Karpas-422 (cell line): Measurements from ENCODE around the gene TMEM37. TPM values are rescaled to one million over a fixed set of nuclear protein-coding genes. Genes with fewer than 3 reads are reported as not detected.

Experiments used
- DNase-seq: peaks from one replicate; pipeline ENCODE4 v3.0.0-alpha.2; 2015
- H2AFZ ChIP-seq: fragments of 200-600 bp; sonication (generic); 2 replicates; pipeline ENCODE4 v1.6.1; 2014; ENCODE audit warnings: antibody characterized with exemption, low read length, mixed read lengths
- H3K27ac ChIP-seq: fragments of 200-600 bp; sonication (generic); 2 replicates; pipeline ENCODE4 v1.5.1; 2014; ENCODE audit warnings: mild to moderate bottlenecking, low read length, moderate library complexity
- H3K27me3 ChIP-seq: fragments of 200-600 bp; sonication (generic); 2 replicates; pipeline ENCODE4 v1.6.1; 2014; ENCODE audit warnings: low read length, mixed read lengths
- H3K36me3 ChIP-seq: fragments of 200-600 bp; sonication (generic); 2 replicates; pipeline ENCODE4 v1.6.1; 2014; ENCODE audit warnings: low read length, mixed read lengths; ENCODE audit not compliant: insufficient read depth
- H3K4me1 ChIP-seq: fragments of 200-600 bp; sonication (generic); 2 replicates; pipeline ENCODE4 v1.6.1; 2014; ENCODE audit warnings: mild to moderate bottlenecking, low read length, mixed read lengths
- H3K4me2 ChIP-seq: fragments of 200-600 bp; sonication (generic); 2 replicates; pipeline ENCODE4 v1.6.1; 2014; ENCODE audit warnings: low read length, low read depth, mild to moderate bottlenecking; ENCODE audit not compliant: poor library complexity, severe bottlenecking
- H3K4me3 ChIP-seq: fragments of 200-600 bp; sonication (generic); 2 replicates; pipeline ENCODE4 v1.5.1; 2014; ENCODE audit warnings: mild to moderate bottlenecking, antibody characterized with exemption, low read length, mixed read lengths
- H3K79me2 ChIP-seq: fragments of 200-600 bp; sonication (generic); 2 replicates; pipeline ENCODE4 v1.6.1; 2014; ENCODE audit warnings: mild to moderate bottlenecking, low read length, mixed read lengths
- H3K9ac ChIP-seq: fragments of 200-600 bp; sonication (generic); 2 replicates; pipeline ENCODE4 v1.6.0; 2014; ENCODE audit warnings: low read length
- H3K9me2 ChIP-seq: fragments of 200-600 bp; sonication (generic), shearing (Covaris generic); replicated peaks from 2 replicates; pipeline ENCODE4 v1.6.0; 2014; ENCODE audit warnings: mild to moderate bottlenecking, low read length, moderate library complexity; ENCODE audit not compliant: insufficient read depth
- H3K9me3 ChIP-seq: fragments of 300-700, 200-600 bp; sonication (generic); 2 replicates; pipeline ENCODE4 v1.6.1; 2014; ENCODE audit warnings: low read length, mixed read lengths
- H4K20me1 ChIP-seq: fragments of 200-600 bp; sonication (generic); 2 replicates; pipeline ENCODE4 v1.6.1; 2014; ENCODE audit warnings: mild to moderate bottlenecking, antibody characterized with exemption, low read length, low read depth; ENCODE audit not compliant: insufficient read depth
- total RNA-seq: library from RNA; depleted of rRNA; stranded (reverse); fragments of >200 nt; shearing (Covaris generic); gene quantifications from 2 replicates; pipeline ENCODE4 v1.2.3, GENCODE V29; 2014; ENCODE audit warnings: low replicate concordance

TMEM37 gene
- total RNA-seq, 1 experiment from 2014 or later, result not detected

GRCh38 chr2:119422360-119423107, 9.1 kb upstream of the TMEM37 start:
- Histone ChIP-seq H3K4me2 (no peak overlapping the region), H3K9ac (no peak overlapping the region), H3K4me1 (no peaks in the 10 kb centered on the region), H4K20me1 (no peaks in the 10 kb centered on the region; the same call in 1 of the 2 replicates), H2AFZ (no peak overlapping the region), H3K79me2 (no peaks in the 10 kb centered on the region), H3K9me3 (no peaks in the 10 kb centered on the region), H3K27ac (no peak overlapping the region), H3K27me3 (no peaks in the 10 kb centered on the region), H3K36me3 (no peaks in the 10 kb centered on the region), H3K9me2 (no peaks in the 10 kb centered on the region), H3K4me3 (no peak overlapping the region)
- no peak for DNase-seq

GRCh38 chr2:119423108-119423444, 8.6 kb upstream of the TMEM37 start:
- H4K20me1 ChIP-seq, result no peaks in the 10 kb centered on the region; the same call in 1 of the 2 replicates
- no peak overlapping the region for H2AFZ ChIP-seq
- no peak overlapping the region for H3K27ac ChIP-seq
- no peak overlapping the region for H3K9ac ChIP-seq
- no peaks in the 10 kb centered on the region for H3K4me1 ChIP-seq
- no peak for DNase-seq
- H3K4me3 ChIP-seq, result no peak overlapping the region
- no peak overlapping the region for H3K4me2 ChIP-seq
- no peaks in the 10 kb centered on the region for H3K9me2 ChIP-seq
- no peaks in the 10 kb centered on the region for H3K9me3 ChIP-seq
- H3K27me3 ChIP-seq, result no peaks in the 10 kb centered on the region
- H3K36me3 ChIP-seq, result no peaks in the 10 kb centered on the region
- H3K79me2 ChIP-seq, result no peaks in the 10 kb centered on the region

GRCh38 chr2:119423811-119424210, 7.8 kb upstream of the TMEM37 start:
- H3K4me2 ChIP-seq, result no peak overlapping the region
- H3K27me3 ChIP-seq, result no peaks in the 10 kb centered on the region
- no peaks in the 10 kb centered on the region for H3K79me2 ChIP-seq
- H2AFZ ChIP-seq, result no peak overlapping the region
- H3K27ac ChIP-seq, result no peak overlapping the region
- H4K20me1 ChIP-seq, result no peaks in the 10 kb centered on the region; the same call in 1 of the 2 replicates
- H3K9ac ChIP-seq, result no peak overlapping the region
- H3K4me3 ChIP-seq, result no peak overlapping the region
- H3K9me3 ChIP-seq, result no peaks in the 10 kb centered on the region
- H3K36me3 ChIP-seq, result no peaks in the 10 kb centered on the region
- no peak for DNase-seq
- H3K4me1 ChIP-seq, result no peaks in the 10 kb centered on the region
- H3K9me2 ChIP-seq, result no peaks in the 10 kb centered on the region

GRCh38 chr2:119424284-119425118, 7.2 kb upstream of the TMEM37 start:
- Histone ChIP-seq H3K9ac (no peak overlapping the region), H4K20me1 (peaks cover 3% of the 10 kb centered on the region), H3K4me2 (no peak overlapping the region)

GRCh38 chr2:119425119-119425405, 6.6 kb upstream of the TMEM37 start:
- Histone ChIP-seq H3K9ac (no peak overlapping the region), H4K20me1 (peaks cover 8% of the 10 kb centered on the region), H2AFZ (no peak overlapping the region), H3K9me2 (no peaks in the 10 kb centered on the region), H3K27me3 (no peaks in the 10 kb centered on the region; the same call in 1 of the 2 replicates), H3K36me3 (no peaks in the 10 kb centered on the region), H3K4me2 (no peak overlapping the region), H3K79me2 (no peaks in the 10 kb centered on the region), H3K27ac (no peak overlapping the region), H3K9me3 (no peaks in the 10 kb centered on the region), H3K4me3 (no peak overlapping the region), H3K4me1 (peaks cover 8% of the 10 kb centered on the region)
- no peak for DNase-seq

More at GRCh38 chr2:119424284-119425118, 7.2 kb upstream of the TMEM37 start:
- Histone ChIP-seq H3K27me3 (no peaks in the 10 kb centered on the region), H2AFZ (no peak overlapping the region), H3K27ac (no peak overlapping the region), H3K4me3 (no peak overlapping the region), H3K4me1 (peaks cover 2% of the 10 kb centered on the region), H3K79me2 (no peaks in the 10 kb centered on the region), H3K9me2 (no peaks in the 10 kb centered on the region), H3K9me3 (no peaks in the 10 kb centered on the region), H3K36me3 (no peaks in the 10 kb centered on the region)
- no peak for DNase-seq

- no peaks in the 10 kb centered on the region for H3K36me3 ChIP-seq
- peaks cover 15% of the 10 kb centered on the region for H3K4me1 ChIP-seq
- no peaks in the 10 kb centered on the region; the same call in 1 of the 2 replicates for H3K27me3 ChIP-seq
- H4K20me1 ChIP-seq, result peaks cover 14% of the 10 kb centered on the region
- H3K27ac ChIP-seq, result no peak overlapping the region
- H3K9me2 ChIP-seq, result no peaks in the 10 kb centered on the region
- DNase-seq, result no peak
- H3K4me3 ChIP-seq, result no peak overlapping the region
- no peak overlapping the region for H3K4me2 ChIP-seq
- H3K9ac ChIP-seq, result no peak overlapping the region
- H3K9me3 ChIP-seq, result no peaks in the 10 kb centered on the region
- no peaks in the 10 kb centered on the region for H3K79me2 ChIP-seq
- H2AFZ ChIP-seq, result no peak overlapping the region
These were observed 5.8 kb upstream of the TMEM37 start for GRCh38 chr2:119425620-119426395.

- H3K79me2 ChIP-seq, result no peaks in the 10 kb centered on the region
- H3K9ac ChIP-seq, result no peak overlapping the region
- no peaks in the 10 kb centered on the region for H3K9me2 ChIP-seq
- no peaks in the 10 kb centered on the region for H3K36me3 ChIP-seq
- H3K27me3 ChIP-seq, result no peaks in the 10 kb centered on the region; the same call in 1 of the 2 replicates
- no peak for DNase-seq
- no peaks in the 10 kb centered on the region for H3K9me3 ChIP-seq
- no peak overlapping the region for H2AFZ ChIP-seq
- H4K20me1 ChIP-seq, result peaks cover 14% of the 10 kb centered on the region
- H3K27ac ChIP-seq, result no peak overlapping the region
- H3K4me2 ChIP-seq, result no peak overlapping the region
- H3K4me1 ChIP-seq, result peaks cover 20% of the 10 kb centered on the region
- no peak overlapping the region for H3K4me3 ChIP-seq
These were observed 5.3 kb upstream of the TMEM37 start for GRCh38 chr2:119426396-119426675.

GRCh38 chr2:119426801-119427395, 4.8 kb upstream of the TMEM37 start:
- no peaks in the 10 kb centered on the region for H3K79me2 ChIP-seq
- no peak overlapping the region for H2AFZ ChIP-seq
- H3K4me1 ChIP-seq, result peaks cover 25% of the 10 kb centered on the region
- H3K9me3 ChIP-seq, result no peaks in the 10 kb centered on the region
- H3K27me3 ChIP-seq, result no peaks in the 10 kb centered on the region; the same call in 1 of the 2 replicates
- DNase-seq, result no peak
- H3K36me3 ChIP-seq, result no peaks in the 10 kb centered on the region
- H3K27ac ChIP-seq, result no peak overlapping the region
- no peak overlapping the region for H3K9ac ChIP-seq
- H4K20me1 ChIP-seq, result peaks cover 15% of the 10 kb centered on the region
- no peak overlapping the region for H3K4me2 ChIP-seq
- H3K4me3 ChIP-seq, result no peak overlapping the region
- H3K9me2 ChIP-seq, result no peaks in the 10 kb centered on the region
